Left ventricle myocardium inferior (tissue), 1 donor: ENCODE measurements around the gene NETO2. TPM values are rescaled to one million over a fixed set of nuclear protein-coding genes. Genes with fewer than 3 reads are reported as not detected.
"Not testable (repeated sequence)": the region's sequence is repeated elsewhere in the genome, so short reads cannot be mapped to it uniquely, and the experiment has no call there.

Source experiments
- DNase-seq: peaks from one replicate; pipeline ENCODE4 v3.0.0-alpha.2; 2020
- H3K27ac ChIP-seq: fragments of 200-600 bp; replicated peaks from 2 replicates; pipeline ENCODE4 v1.8.0; 2021
- H3K27me3 ChIP-seq: fragments of 200-600 bp; 2 replicates; pipeline ENCODE4 v1.8.0; 2021; ENCODE audit warnings: low read depth
- H3K36me3 ChIP-seq: fragments of 200-600 bp; 2 replicates; pipeline ENCODE4 v1.8.0; 2021
- H3K4me1 ChIP-seq: fragments of 200-600 bp; 2 replicates; pipeline ENCODE4 v1.8.0; 2021
- H3K4me3 ChIP-seq: fragments of 200-600 bp; 2 replicates; pipeline ENCODE4 v1.8.0; 2021; ENCODE audit warnings: mild to moderate bottlenecking, moderate library complexity
- H3K9me3 ChIP-seq: fragments of 200-600 bp; replicated peaks from 2 replicates; pipeline ENCODE4 v1.8.0; 2021
- CTCF ChIP-seq: fragments of 200-600 bp; IDR thresholded peaks from 2 replicates; pipeline ENCODE4 v1.8.0; 2021; ENCODE audit warnings: antibody characterized with exemption, mild to moderate bottlenecking, borderline replicate concordance
- intact Hi-C: fragments of 100-400 bp; cut with micrococcal nuclease; formaldehyde crosslinking; loops from one replicate; pipeline ENCODE4 v1.11.0; 2022
- total RNA-seq: library from RNA; stranded (reverse); fragmentation: NEBNext Ultra II Directional; extraction: Animal tissue kit (Norgen Biotek cat#: 25700); gene quantifications from one replicate; pipeline ENCODE4 v1.2.1, GENCODE V29; 2021
- donor health status: DM: no; HTN: yes; CAD: no; lungs with severe emphysema.

Gene NETO2
- total RNA-seq, 1 donor from 2014 or later: 4.4 TPM

DNA sequence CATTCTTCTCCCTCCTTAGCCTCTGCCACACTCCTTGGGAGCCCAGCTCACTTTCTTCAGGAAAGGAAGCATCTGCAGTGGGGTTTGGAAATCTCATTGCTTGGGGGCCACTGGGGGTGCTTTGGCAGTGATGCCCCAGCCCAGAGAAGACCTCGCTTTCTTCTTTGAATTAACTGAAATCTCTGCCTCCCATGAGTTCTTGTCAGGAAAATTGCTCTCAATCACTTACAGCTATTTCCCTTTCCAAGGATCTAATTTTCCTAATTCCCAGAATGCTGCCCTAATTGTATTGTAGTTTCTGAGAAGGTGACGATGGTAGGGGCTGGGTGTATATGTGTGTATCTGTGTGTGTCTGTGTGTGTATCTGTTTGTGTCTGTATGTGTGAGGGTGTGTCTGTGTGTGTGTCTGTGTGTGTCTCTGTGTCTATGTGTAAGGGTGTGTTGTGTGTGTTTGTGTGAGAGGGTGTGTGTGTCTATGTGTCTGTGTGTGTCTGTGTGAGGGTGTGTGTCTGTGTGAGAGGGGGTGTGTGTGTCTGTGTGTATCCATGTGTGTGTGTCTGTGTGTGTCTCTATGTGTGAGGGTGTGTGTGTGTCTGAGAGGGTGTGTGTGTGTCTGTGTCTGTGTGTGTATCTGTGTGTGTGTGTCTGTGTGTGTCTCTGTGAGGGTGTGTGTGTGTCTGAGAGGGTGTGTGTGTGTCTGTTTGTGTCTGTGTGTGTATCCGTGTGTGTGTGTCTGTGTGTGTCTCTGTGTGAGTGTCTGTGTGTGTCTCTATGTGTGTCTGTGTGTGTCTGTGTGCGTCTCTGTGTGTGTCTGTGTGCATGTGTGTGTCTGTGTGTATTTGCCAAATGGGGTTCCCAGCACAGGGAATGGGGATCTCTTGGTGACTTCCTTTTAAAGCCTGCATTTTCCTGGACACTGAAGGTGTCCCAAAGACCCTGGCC, 86.8 kb downstream of the NETO2 start:
- no peak for TF ChIP-seq CTCF
- H3K27me3 ChIP-seq: peaks cover 10% of the 10 kb centered on the region
- DNase-seq: no peak
- no peak overlapping the region for H3K4me3 ChIP-seq
- H3K9me3 ChIP-seq: no peaks in the 10 kb centered on the region
- no peak overlapping the region for H3K27ac ChIP-seq
- H3K4me1 ChIP-seq: no peaks in the 10 kb centered on the region
- H3K36me3 ChIP-seq: no peaks in the 10 kb centered on the region
- intact Hi-C loops: no loop called here

GRCh38 chr16:47056061-47056460, 87.7 kb downstream of the NETO2 start:
- H3K4me3 ChIP-seq, H3K27me3 ChIP-seq, H3K4me1 ChIP-seq, H3K36me3 ChIP-seq, DNase-seq, H3K9me3 ChIP-seq, H3K27ac ChIP-seq, intact Hi-C loops: not testable (repeated sequence)

DNA sequence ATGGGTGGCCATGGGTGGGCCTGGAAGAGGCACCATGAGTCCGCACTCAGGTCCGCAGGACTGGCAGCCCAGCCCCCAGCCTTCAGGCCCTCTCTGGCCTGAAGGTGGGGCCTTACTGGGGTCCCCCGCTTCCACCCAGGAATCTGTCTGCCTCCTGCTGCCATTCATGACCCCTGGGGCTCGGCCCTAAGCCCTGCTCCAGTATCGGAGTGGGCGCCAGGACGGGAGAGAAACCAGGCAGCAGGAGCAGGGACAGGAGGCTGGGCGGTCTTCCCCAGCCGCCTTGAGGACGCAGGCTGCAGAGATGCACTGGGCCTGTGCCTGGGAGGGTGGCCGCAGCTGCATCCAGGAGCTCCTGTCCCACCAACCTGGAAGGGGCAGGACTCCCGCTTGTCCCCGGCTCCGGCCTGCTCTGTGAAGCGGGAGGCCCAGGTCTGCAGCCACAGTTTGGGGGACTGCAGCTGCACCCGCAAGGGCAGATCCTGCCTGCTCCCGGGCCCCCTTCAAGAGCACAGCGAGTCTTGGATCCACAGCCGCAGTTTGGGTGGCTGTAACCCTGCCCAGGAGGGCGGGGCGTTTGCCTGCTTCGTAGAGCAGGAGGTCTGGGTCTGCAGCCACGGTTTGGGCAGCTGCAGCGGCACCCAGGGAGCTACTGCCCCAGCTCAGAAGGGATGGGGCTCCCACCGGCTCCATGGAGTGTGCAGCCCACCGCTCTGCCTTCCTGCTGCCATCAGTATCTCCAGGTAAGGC, 88.4 kb downstream of the NETO2 start:
- Histone ChIP-seq H3K27me3 (peaks cover 4% of the 10 kb centered on the region), H3K9me3 (no peaks in the 10 kb centered on the region), H3K27ac (no peak overlapping the region), H3K4me3 (no peak overlapping the region), H3K36me3 (no peaks in the 10 kb centered on the region), H3K4me1 (no peaks in the 10 kb centered on the region)
- intact Hi-C loops: no loop called here
- DNase-seq: no peak
- no peak for TF ChIP-seq CTCF

- no peaks in the 10 kb centered on the region for H3K4me1 ChIP-seq
- DNase-seq: no peak
- H3K27ac ChIP-seq: no peak overlapping the region
- H3K4me3 ChIP-seq: no peak overlapping the region
- no peak for TF ChIP-seq CTCF
- no peaks in the 10 kb centered on the region for H3K36me3 ChIP-seq
- no peaks in the 10 kb centered on the region for H3K27me3 ChIP-seq
- H3K9me3 ChIP-seq: no peaks in the 10 kb centered on the region
- intact Hi-C loops: no loop called here
These were observed 89.4 kb downstream of the NETO2 start for GRCh38 chr16:47054306-47054705.

DNA sequence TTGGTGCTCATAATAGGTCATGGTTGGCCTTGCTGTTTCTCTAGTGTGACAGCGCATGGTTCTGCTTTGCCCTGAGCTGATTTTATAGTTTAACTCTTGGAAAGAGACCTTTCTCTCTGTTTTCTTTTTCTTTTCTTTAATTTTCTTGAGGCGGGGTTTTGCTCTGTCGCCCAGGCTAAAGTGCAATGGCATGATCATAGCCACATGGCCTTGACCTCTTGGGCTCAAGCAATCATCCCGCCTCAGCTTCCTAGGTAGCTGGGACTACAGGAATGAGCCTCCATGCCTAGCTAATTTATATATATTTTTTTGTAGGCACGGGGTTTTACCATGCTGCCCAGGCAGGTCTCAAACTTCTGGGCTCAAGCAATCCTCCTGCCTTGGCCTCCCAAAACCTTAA, 89.8 kb downstream of the NETO2 start:
- TF ChIP-seq CTCF: no peak
- Histone ChIP-seq H3K9me3 (no peaks in the 10 kb centered on the region), H3K36me3 (no peaks in the 10 kb centered on the region), H3K27ac (no peak overlapping the region), H3K4me3 (no peak overlapping the region), H3K27me3 (no peaks in the 10 kb centered on the region), H3K4me1 (no peaks in the 10 kb centered on the region)
- DNase-seq: no peak
- intact Hi-C loops: no loop called here
